ENCODE measurements around the gene RAB34. TPM values are rescaled to one million over a fixed set of nuclear protein-coding genes. Genes with fewer than 3 reads are reported as not detected.

Gene RAB34
- total RNA-seq, 1 experiment from 2014 or later: 161 TPM

DNA sequence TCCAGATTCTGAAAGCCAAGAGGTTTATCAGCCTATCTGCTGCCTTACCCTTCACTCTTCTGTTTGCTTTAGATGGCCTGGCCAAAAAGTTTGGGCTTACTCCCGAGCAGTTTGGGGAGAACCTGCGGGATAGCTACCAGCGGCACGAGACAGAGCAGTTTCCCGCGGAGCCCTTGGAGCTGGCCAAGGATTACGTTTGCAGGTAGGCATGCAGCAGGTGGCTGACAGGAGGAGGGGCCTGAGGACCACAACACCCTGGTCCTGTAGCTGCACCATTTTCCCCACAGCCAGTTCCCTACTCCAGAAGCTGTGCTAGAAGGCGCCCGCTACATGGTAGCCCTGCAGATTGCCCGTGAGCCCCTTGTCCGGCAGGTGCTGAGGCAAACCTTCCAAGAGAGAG is 35.0 kb downstream of the RAB34 start:
- Histone ChIP-seq H3K79me2 (ENCODE audit: low read depth) (no peaks in the 10 kb centered on the region), H3F3A (ENCODE audit: insufficient read depth, low read depth) (no peaks in the 10 kb centered on the region; the same call in 1 of the 2 replicates), H3K4me3 (no peak overlapping the region), H3K36me3 (ENCODE audit: low read depth) (peaks cover 37% of the 10 kb centered on the region), H3K27me3 (ENCODE audit: insufficient read depth, low read depth) (no peaks in the 10 kb centered on the region), H3K4me1 (replicated peaks; ENCODE audit: insufficient read depth) (no peaks in the 10 kb centered on the region), H4K20me1 (ENCODE audit: insufficient read depth) (no peaks in the 10 kb centered on the region; the same call in 1 of the 2 replicates), H2AFZ (no peak overlapping the region), H3K9me3 (ENCODE audit: insufficient read depth, low read depth) (no peaks in the 10 kb centered on the region), H3K4me2 (no peak overlapping the region), H3K27ac (no peak overlapping the region), H3K9me2 (ENCODE audit: insufficient read depth) (no peaks in the 10 kb centered on the region)
- CTCF ChIA-PET: no interaction called here
- intact Hi-C loops (cut with micrococcal nuclease; ENCODE audit: unreplicated experiment): no loop called here
- POLR2A ChIA-PET (ENCODE audit: unreplicated experiment): no interaction called here
- no TSS peak for BruUV-seq (replicated peaks)
- DNase-seq: no peak
- TF ChIP-seq, protein P1, sequence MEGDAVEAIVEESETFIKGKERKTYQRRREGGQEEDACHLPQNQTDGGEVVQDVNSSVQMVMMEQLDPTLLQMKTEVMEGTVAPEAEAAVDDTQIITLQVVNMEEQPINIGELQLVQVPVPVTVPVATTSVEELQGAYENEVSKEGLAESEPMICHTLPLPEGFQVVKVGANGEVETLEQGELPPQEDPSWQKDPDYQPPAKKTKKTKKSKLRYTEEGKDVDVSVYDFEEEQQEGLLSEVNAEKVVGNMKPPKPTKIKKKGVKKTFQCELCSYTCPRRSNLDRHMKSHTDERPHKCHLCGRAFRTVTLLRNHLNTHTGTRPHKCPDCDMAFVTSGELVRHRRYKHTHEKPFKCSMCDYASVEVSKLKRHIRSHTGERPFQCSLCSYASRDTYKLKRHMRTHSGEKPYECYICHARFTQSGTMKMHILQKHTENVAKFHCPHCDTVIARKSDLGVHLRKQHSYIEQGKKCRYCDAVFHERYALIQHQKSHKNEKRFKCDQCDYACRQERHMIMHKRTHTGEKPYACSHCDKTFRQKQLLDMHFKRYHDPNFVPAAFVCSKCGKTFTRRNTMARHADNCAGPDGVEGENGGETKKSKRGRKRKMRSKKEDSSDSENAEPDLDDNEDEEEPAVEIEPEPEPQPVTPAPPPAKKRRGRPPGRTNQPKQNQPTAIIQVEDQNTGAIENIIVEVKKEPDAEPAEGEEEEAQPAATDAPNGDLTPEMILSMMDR (conservative IDR thresholded peaks at IDR 0.05): no peak
- TF ChIP-seq EZH2 (IDR thresholded peaks at IDR 0.05; ENCODE audit: low read depth): no peak

DNA sequence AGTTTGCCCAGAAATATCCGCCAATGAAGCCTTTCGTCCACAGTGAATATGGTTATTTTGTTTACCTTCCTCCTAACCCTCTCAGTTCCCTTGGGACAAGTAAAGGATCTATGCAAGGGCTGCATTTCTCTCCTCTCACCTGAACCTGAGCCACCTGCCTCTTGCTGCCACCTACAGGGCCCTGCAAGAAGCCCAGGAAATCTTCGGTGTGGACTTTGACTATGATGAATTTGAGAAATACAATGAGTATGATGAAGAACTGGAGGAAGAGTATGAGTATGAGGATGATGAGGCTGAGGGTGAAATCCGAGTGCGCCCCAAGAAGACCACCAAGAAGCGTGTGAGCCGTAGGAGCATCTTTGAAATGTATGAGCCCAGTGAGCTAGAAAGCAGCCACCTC is 41.7 kb downstream of the RAB34 start:
- Histone ChIP-seq H3K4me2 (no peak overlapping the region), H3K79me2 (ENCODE audit: low read depth) (no peaks in the 10 kb centered on the region), H3K9me2 (ENCODE audit: insufficient read depth) (no peaks in the 10 kb centered on the region), H3K27me3 (ENCODE audit: insufficient read depth, low read depth) (no peaks in the 10 kb centered on the region), H3K36me3 (ENCODE audit: low read depth) (peaks cover 57% of the 10 kb centered on the region), H3K9me3 (ENCODE audit: insufficient read depth, low read depth) (no peaks in the 10 kb centered on the region), H3K27ac (no peak overlapping the region), H4K20me1 (ENCODE audit: insufficient read depth) (no peaks in the 10 kb centered on the region), H3K4me1 (replicated peaks; ENCODE audit: insufficient read depth) (no peaks in the 10 kb centered on the region), H2AFZ (no peak overlapping the region), H3F3A (ENCODE audit: insufficient read depth, low read depth) (no peaks in the 10 kb centered on the region), H3K4me3 (no peak overlapping the region)
- intact Hi-C loops (cut with micrococcal nuclease; ENCODE audit: unreplicated experiment): no loop called here
- DNase-seq: peak in 1 of 2 experiments; percentile 17
- ChIA-PET CTCF (interaction anchor here (1.6 kb wide), 1 partner anchor 30 kb away, joined by 14 read pairs; the partner anchor contains the start of gene BLTP2), POLR2A (ENCODE audit: unreplicated experiment) (no interaction called here)
- BruUV-seq (replicated peaks): no TSS peak
- TF ChIP-seq, protein P1 (conservative IDR thresholded peaks at IDR 0.05): peak; percentile 72
- no peak for TF ChIP-seq EZH2 (IDR thresholded peaks at IDR 0.05; ENCODE audit: low read depth)

DNA sequence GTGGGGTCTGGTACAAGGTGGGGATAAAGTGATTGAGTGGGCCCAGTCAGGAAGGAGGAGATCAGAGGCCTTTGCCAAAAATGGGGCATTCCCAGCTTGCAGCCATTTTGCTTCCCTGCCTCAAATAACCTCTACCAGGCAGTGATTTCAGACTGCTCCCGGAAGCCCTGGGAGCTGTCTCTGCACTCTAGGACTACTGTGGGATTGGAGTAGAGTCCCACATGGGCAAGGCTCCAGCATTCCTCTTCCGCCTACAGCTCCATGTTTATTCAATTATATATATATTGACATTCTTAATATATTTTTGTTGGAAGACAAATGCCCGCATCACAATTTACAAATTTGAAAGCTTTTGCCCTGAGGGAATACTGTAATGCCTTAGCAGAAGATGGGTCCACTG is 42.2 kb downstream of the RAB34 start:
- H3K9me3 ChIP-seq (ENCODE audit: insufficient read depth, low read depth): no peaks in the 10 kb centered on the region
- POLR2A ChIA-PET (ENCODE audit: unreplicated experiment): no interaction called here
- TF ChIP-seq EZH2 (IDR thresholded peaks at IDR 0.05; ENCODE audit: low read depth): no peak
- TF ChIP-seq, protein P1 (conservative IDR thresholded peaks at IDR 0.05): no peak
- BruUV-seq (replicated peaks): no TSS peak
- no peak for DNase-seq
- H2AFZ ChIP-seq: no peak overlapping the region
- peaks cover 57% of the 10 kb centered on the region for H3K36me3 ChIP-seq (ENCODE audit: low read depth)
- no peaks in the 10 kb centered on the region for H3K4me1 ChIP-seq (replicated peaks; ENCODE audit: insufficient read depth)
- H3K4me3 ChIP-seq: no peak overlapping the region
- intact Hi-C loops (cut with micrococcal nuclease; ENCODE audit: unreplicated experiment): no loop called here
- CTCF ChIA-PET: interaction anchor here (0.6 to 1.6 kb wide), 2 partner anchors 15 to 29 kb away, joined by 3 to 14 read pairs; partner anchors contain the start of gene BLTP2
- H3F3A ChIP-seq (ENCODE audit: insufficient read depth, low read depth): no peaks in the 10 kb centered on the region
- peaks cover 4% of the 10 kb centered on the region; the same call in 1 of the 2 replicates for H4K20me1 ChIP-seq (ENCODE audit: insufficient read depth)
- H3K4me2 ChIP-seq: no peak overlapping the region
- no peaks in the 10 kb centered on the region for H3K27me3 ChIP-seq (ENCODE audit: insufficient read depth, low read depth)
- H3K79me2 ChIP-seq (ENCODE audit: low read depth): no peaks in the 10 kb centered on the region
- no peaks in the 10 kb centered on the region for H3K9me2 ChIP-seq (ENCODE audit: insufficient read depth)
- no peak overlapping the region for H3K27ac ChIP-seq
